HepG2 (cell line): Measurements from ENCODE around the gene GFPT1. TPM values are rescaled to one million over a fixed set of nuclear protein-coding genes. Genes with fewer than 3 reads are reported as not detected.

Source experiments
- AGO1 ChIP-seq: fragments of 200-400 bp; formaldehyde crosslinking; IDR thresholded peaks from 2 replicates; pipeline ENCODE4 v1.6.1; 2017; ENCODE audit warnings: mild to moderate bottlenecking, low read depth, low read length, moderate library complexity; ENCODE audit not compliant: poor library complexity, severe bottlenecking
- HIVEP1 ChIP-seq: sonication (generic); formaldehyde crosslinking; IDR thresholded peaks from 2 replicates; pipeline ENCODE4 v1.4.0; 2020; ENCODE audit warnings: mild to moderate bottlenecking, missing genetic modification reagents
- HNRNPUL1 ChIP-seq: fragments of 200-400 bp; formaldehyde crosslinking; IDR thresholded peaks from 2 replicates; pipeline ENCODE4 v1.6.1; 2017; ENCODE audit warnings: low read depth, mild to moderate bottlenecking, low read length, moderate library complexity
- KDM5A ChIP-seq: fragments of 200-600 bp; sonication (generic); IDR thresholded peaks from 2 replicates; pipeline ENCODE4 v1.7.0; 2018; ENCODE audit warnings: antibody characterized with exemption, mild to moderate bottlenecking, low read length, borderline replicate concordance
- KMT2B ChIP-seq: IDR thresholded peaks from 2 replicates; pipeline ENCODE4 v1.6.1; 2016; ENCODE audit warnings: missing genetic modification reagents, missing compliant biosample characterization
- NAIF1 ChIP-seq: sonication (generic); formaldehyde crosslinking; IDR thresholded peaks from 2 replicates; pipeline ENCODE4 v1.5.0; 2020; ENCODE audit warnings: mild to moderate bottlenecking, missing genetic modification reagents, borderline replicate concordance
- NCOR1 ChIP-seq: fragments of 200-600 bp; sonication (generic); IDR thresholded peaks from 2 replicates; pipeline ENCODE4 v1.7.0; 2017; ENCODE audit warnings: antibody characterized with exemption, low read length, borderline replicate concordance
- SKI ChIP-seq: fragments of 450-650 bp; IDR thresholded peaks from one replicate; pipeline ENCODE4 v1.6.1; 2018; ENCODE audit warnings: mild to moderate bottlenecking; ENCODE audit not compliant: partially characterized antibody
- TCF12 ChIP-seq, 2 experiments: fragments of 450-650 bp in 1 of 2; sonication (generic) in 1 of 2; formaldehyde crosslinking in 1 of 2; IDR thresholded peaks; 2 replicates each; pipeline versions ENCODE4 v1.6.1 to v1.8.0; 2017 to 2022; ENCODE audit warnings: antibody characterized with exemption in 1 of 2, mild to moderate bottlenecking in 1 of 2, missing genetic modification reagents in 1 of 2, moderate library complexity in 1 of 2
- TCF7 ChIP-seq: sonication (generic); IDR thresholded peaks from 2 replicates; pipeline ENCODE4 v1.6.1; 2016; ENCODE audit warnings: antibody characterized with exemption, low read depth
- ZNF143 ChIP-seq: sonication (generic); formaldehyde crosslinking; IDR thresholded peaks from 2 replicates; pipeline ENCODE4 v1.4.0; 2020; ENCODE audit warnings: missing genetic modification reagents
- ZNF253 ChIP-seq: sonication (generic); formaldehyde crosslinking; IDR thresholded peaks from 2 replicates; pipeline ENCODE4 v1.8.0; 2022; ENCODE audit warnings: mild to moderate bottlenecking, missing genetic modification reagents, borderline replicate concordance
- ZNF484 ChIP-seq: sonication (generic); formaldehyde crosslinking; IDR thresholded peaks from 2 replicates; pipeline ENCODE4 v1.5.1; 2020; ENCODE audit warnings: mild to moderate bottlenecking, low read depth, missing genetic modification reagents, borderline replicate concordance
- ZNF792 ChIP-seq: IDR thresholded peaks from 2 replicates; pipeline ENCODE4 v1.6.1; 2016
- ZSCAN9 ChIP-seq: IDR thresholded peaks from 2 replicates; pipeline ENCODE4 v1.6.1; 2016; ENCODE audit warnings: borderline replicate concordance
- ZUFSP ChIP-seq: sonication (generic); formaldehyde crosslinking; IDR thresholded peaks from 2 replicates; pipeline ENCODE4 v1.9.0; 2021; ENCODE audit warnings: missing genetic modification reagents, mild to moderate bottlenecking, borderline replicate concordance
- polyA plus RNA-seq, 8 experiments: library from polyadenylated mRNA; depleted of rRNA in 3 of 8; stranded (reverse) in 7 of 8; unstranded in 1 of 8; fragments of >200 nt; fragmentation: Illumina TruSeq in 4 of 8; extraction: Trizol in 4 of 8; gene quantifications; 2 replicates each; pipeline versions ENCODE4 v1.2.1 to v1.2.3, GENCODE V29; 2011 to 2016; ENCODE audit warnings: low read depth in 4 of 8, missing spikeins in 1 of 8, mixed read lengths in 1 of 8; ENCODE audit not compliant: insufficient read depth in 1 of 8
- total RNA-seq, 5 experiments: library from RNA; depleted of rRNA; stranded (reverse); fragments of >200 nt; fragmentation: Illumina TruSeq; extraction: Trizol; gene quantifications; 2 replicates each; pipeline ENCODE4 v1.2.3, GENCODE V29; 2016; ENCODE audit warnings: low read depth in 1 of 5
- TF ChIP-seq, protein P1 (sequence below): IDR thresholded peaks from 2 replicates; pipeline ENCODE4 v1.6.1; 2016; ENCODE audit warnings: missing compliant biosample characterization, missing genetic modification reagents, borderline replicate concordance
- TF ChIP-seq, protein P2 (sequence below): sonication (generic); formaldehyde crosslinking; IDR thresholded peaks from 2 replicates; pipeline ENCODE4 v1.5.0; 2020; ENCODE audit warnings: missing genetic modification reagents, mild to moderate bottlenecking, borderline replicate concordance
- TF ChIP-seq, protein P3 (sequence below): sonication (generic); formaldehyde crosslinking; IDR thresholded peaks from 2 replicates; pipeline ENCODE4 v1.4.0; 2020; ENCODE audit warnings: missing genetic modification reagents

Gene GFPT1
- total and polyA plus RNA-seq, 2 of the 13 experiments (the other 11 are each of a cell fraction or from before 2014, with no cell fraction given): 24.0 to 84.9 TPM

- no peak for TF ChIP-seq ZNF253
- TF ChIP-seq TCF12 (IDR thresholded peaks at IDR 0.05): no peak
- no peak for TF ChIP-seq TCF12 (CRISPR knock-in tag; IDR thresholded peaks at IDR 0.05)
- peak; percentile 39; the same call in 1 of the 2 replicates for TF ChIP-seq ZNF792 (CRISPR knock-in tag)
- no peak for TF ChIP-seq ZNF484 (CRISPR knock-in tag)
- TF ChIP-seq NCOR1: peak; percentile 58; the same call in 1 of the 2 replicates
- TF ChIP-seq ZNF143 (CRISPR knock-in tag): 0 out of 2 replicates have a peak, but pooled peaks have one; percentile 27
- TF ChIP-seq TCF7: peak; percentile 69
- no peak for TF ChIP-seq ZUFSP
- TF ChIP-seq NAIF1 (CRISPR knock-in tag): no peak
- TF ChIP-seq, protein P1, sequence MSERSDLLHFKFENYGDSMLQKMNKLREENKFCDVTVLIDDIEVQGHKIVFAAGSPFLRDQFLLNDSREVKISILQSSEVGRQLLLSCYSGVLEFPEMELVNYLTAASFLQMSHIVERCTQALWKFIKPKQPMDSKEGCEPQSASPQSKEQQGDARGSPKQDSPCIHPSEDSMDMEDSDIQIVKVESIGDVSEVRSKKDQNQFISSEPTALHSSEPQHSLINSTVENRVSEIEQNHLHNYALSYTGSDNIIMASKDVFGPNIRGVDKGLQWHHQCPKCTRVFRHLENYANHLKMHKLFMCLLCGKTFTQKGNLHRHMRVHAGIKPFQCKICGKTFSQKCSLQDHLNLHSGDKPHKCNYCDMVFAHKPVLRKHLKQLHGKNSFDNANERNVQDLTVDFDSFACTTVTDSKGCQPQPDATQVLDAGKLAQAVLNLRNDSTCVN (CRISPR knock-in tag): no peak
- TF ChIP-seq HNRNPUL1: no peak
- TF ChIP-seq KMT2B (CRISPR knock-in tag): no peak
- TF ChIP-seq SKI: peak; percentile 29
- TF ChIP-seq, protein P2, sequence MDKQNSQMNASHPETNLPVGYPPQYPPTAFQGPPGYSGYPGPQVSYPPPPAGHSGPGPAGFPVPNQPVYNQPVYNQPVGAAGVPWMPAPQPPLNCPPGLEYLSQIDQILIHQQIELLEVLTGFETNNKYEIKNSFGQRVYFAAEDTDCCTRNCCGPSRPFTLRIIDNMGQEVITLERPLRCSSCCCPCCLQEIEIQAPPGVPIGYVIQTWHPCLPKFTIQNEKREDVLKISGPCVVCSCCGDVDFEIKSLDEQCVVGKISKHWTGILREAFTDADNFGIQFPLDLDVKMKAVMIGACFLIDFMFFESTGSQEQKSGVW (CRISPR knock-in tag): no peak
- TF ChIP-seq AGO1: no peak
- TF ChIP-seq HIVEP1 (CRISPR knock-in tag): 0 out of 2 replicates have a peak, but pooled peaks have one; percentile 1
- TF ChIP-seq, protein P3, sequence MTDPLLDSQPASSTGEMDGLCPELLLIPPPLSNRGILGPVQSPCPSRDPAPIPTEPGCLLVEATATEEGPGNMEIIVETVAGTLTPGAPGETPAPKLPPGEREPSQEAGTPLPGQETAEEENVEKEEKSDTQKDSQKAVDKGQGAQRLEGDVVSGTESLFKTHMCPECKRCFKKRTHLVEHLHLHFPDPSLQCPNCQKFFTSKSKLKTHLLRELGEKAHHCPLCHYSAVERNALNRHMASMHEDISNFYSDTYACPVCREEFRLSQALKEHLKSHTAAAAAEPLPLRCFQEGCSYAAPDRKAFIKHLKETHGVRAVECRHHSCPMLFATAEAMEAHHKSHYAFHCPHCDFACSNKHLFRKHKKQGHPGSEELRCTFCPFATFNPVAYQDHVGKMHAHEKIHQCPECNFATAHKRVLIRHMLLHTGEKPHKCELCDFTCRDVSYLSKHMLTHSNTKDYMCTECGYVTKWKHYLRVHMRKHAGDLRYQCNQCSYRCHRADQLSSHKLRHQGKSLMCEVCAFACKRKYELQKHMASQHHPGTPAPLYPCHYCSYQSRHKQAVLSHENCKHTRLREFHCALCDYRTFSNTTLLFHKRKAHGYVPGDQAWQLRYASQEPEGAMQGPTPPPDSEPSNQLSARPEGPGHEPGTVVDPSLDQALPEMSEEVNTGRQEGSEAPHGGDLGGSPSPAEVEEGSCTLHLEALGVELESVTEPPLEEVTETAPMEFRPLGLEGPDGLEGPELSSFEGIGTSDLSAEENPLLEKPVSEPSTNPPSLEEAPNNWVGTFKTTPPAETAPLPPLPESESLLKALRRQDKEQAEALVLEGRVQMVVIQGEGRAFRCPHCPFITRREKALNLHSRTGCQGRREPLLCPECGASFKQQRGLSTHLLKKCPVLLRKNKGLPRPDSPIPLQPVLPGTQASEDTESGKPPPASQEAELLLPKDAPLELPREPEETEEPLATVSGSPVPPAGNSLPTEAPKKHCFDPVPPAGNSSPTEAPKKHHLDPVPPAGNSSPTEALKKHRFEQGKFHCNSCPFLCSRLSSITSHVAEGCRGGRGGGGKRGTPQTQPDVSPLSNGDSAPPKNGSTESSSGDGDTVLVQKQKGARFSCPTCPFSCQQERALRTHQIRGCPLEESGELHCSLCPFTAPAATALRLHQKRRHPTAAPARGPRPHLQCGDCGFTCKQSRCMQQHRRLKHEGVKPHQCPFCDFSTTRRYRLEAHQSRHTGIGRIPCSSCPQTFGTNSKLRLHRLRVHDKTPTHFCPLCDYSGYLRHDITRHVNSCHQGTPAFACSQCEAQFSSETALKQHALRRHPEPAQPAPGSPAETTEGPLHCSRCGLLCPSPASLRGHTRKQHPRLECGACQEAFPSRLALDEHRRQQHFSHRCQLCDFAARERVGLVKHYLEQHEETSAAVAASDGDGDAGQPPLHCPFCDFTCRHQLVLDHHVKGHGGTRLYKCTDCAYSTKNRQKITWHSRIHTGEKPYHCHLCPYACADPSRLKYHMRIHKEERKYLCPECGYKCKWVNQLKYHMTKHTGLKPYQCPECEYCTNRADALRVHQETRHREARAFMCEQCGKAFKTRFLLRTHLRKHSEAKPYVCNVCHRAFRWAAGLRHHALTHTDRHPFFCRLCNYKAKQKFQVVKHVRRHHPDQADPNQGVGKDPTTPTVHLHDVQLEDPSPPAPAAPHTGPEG (CRISPR knock-in tag): no peak
- no peak for TF ChIP-seq KDM5A
- no peak for TF ChIP-seq ZSCAN9 (CRISPR knock-in tag)
These were observed 106.9 kb downstream of the GFPT1 start (continued) for GRCh38 chr2:69279931-69280681.
